ENCODE results near the gene OGDH. TPM values are rescaled to one million over a fixed set of nuclear protein-coding genes. Genes with fewer than 3 reads are reported as not detected.

OGDH gene
- total and polyA plus RNA-seq, 2 experiments from 2014 or later: 13.5 to 76.9 TPM

DNA sequence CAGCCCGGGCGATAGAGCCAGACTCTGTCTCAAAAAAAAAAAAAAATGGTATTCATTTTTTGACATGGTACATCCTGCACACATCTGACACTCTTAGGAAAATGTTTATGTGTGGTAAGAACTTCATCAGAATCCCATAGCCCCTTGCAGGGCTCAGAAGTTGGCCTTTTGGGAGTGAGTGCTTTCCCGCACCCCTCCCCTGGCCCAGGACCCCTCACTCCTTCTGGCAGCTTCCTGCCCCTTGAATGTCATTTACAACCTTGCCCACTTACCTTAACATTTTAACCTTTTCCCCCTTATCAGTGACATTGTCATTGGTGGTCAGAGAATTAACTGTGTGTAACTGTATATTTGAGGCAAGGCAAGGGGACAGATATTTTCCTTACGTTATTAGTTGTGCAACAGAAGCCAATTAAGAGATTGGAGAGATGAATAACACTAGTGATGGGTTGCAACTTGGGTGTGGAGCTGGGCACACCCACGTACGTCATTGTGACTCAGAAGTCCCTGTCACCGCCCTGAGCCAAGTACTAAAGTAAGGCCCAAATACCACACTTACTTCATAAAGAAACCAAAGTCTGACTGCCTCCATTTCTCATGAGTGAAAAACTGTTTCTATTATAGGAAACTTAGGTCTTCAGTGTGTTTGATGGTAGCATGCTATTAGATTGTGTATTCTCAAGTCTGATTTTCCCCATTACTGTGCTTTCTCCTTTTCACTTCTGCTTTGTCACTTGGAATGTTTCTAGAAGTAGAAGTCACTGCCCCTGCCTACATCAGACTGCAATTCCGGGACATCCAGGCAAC, 31.6 kb downstream of the OGDH start:
- Mint-ChIP-seq H3K4me1 (peaks cover 50% of the 10 kb centered on the region), H3K4me3 (no peak overlapping the region; the same call in 2 of the 3 replicates), H3K9me3 (no peaks in the 10 kb centered on the region), H3K36me3 (ENCODE audit: low read depth) (peaks cover 6% of the 10 kb centered on the region; the same call in 1 of the 3 replicates), H3K27ac (peak overlapping the region; percentile 96), H3K27me3 (ENCODE audit: insufficient read depth, low read depth, poor library complexity) (peaks cover 5% of the 10 kb centered on the region)
- Histone ChIP-seq H3K4me2 (no peak overlapping the region), H3K79me2 (replicated peaks; ENCODE audit: insufficient read depth) (peaks cover 9% of the 10 kb centered on the region), H3K4me1 (ENCODE audit: insufficient read depth) (peaks cover 16% of the 10 kb centered on the region), H3K27me3 (ENCODE audit: insufficient read depth) (no peaks in the 10 kb centered on the region), H3F3A (replicated peaks; ENCODE audit: low read depth) (no peaks in the 10 kb centered on the region), H3K36me3 (ENCODE audit: insufficient read depth) (no peaks in the 10 kb centered on the region), H4K20me1 (replicated peaks; ENCODE audit: insufficient read depth) (no peaks in the 10 kb centered on the region; the same call in none of the 2 replicates), H2AFZ (no peak overlapping the region), H3K9me2 (ENCODE audit: insufficient read depth) (no peaks in the 10 kb centered on the region), H3K4me3 (no peak overlapping the region), H3K27ac (ENCODE audit: low read depth) (peak overlapping the region; percentile 79; the same call in 1 of the 2 replicates)
- TF ChIP-seq POLR2AphosphoS5 (IDR thresholded peaks at IDR 0.05; ENCODE audit: low read depth) (no peak), EZH2phosphoT487 (IDR thresholded peaks at IDR 0.05; ENCODE audit: unreplicated experiment) (no peak), STAT1 (IDR thresholded peaks at IDR 0.05; ENCODE audit: unreplicated experiment) (no peak), JUNB (IDR thresholded peaks at IDR 0.05; ENCODE audit: unreplicated experiment) (no peak), EZH2 (IDR thresholded peaks at IDR 0.05; ENCODE audit: low read depth, unreplicated experiment) (no peak), ZNF114 (CRISPR knock-in tag; IDR thresholded peaks at IDR 0.05) (no peak), CREB1 (CRISPR knock-in tag; IDR thresholded peaks at IDR 0.05; ENCODE audit: low read depth) (no peak), ZNF331 (CRISPR knock-in tag; IDR thresholded peaks at IDR 0.05; ENCODE audit: low read depth) (no peak), NANOG (IDR thresholded peaks at IDR 0.05; ENCODE audit: borderline replicate concordance) (no peak)
- TF ChIP-seq, protein P1, sequence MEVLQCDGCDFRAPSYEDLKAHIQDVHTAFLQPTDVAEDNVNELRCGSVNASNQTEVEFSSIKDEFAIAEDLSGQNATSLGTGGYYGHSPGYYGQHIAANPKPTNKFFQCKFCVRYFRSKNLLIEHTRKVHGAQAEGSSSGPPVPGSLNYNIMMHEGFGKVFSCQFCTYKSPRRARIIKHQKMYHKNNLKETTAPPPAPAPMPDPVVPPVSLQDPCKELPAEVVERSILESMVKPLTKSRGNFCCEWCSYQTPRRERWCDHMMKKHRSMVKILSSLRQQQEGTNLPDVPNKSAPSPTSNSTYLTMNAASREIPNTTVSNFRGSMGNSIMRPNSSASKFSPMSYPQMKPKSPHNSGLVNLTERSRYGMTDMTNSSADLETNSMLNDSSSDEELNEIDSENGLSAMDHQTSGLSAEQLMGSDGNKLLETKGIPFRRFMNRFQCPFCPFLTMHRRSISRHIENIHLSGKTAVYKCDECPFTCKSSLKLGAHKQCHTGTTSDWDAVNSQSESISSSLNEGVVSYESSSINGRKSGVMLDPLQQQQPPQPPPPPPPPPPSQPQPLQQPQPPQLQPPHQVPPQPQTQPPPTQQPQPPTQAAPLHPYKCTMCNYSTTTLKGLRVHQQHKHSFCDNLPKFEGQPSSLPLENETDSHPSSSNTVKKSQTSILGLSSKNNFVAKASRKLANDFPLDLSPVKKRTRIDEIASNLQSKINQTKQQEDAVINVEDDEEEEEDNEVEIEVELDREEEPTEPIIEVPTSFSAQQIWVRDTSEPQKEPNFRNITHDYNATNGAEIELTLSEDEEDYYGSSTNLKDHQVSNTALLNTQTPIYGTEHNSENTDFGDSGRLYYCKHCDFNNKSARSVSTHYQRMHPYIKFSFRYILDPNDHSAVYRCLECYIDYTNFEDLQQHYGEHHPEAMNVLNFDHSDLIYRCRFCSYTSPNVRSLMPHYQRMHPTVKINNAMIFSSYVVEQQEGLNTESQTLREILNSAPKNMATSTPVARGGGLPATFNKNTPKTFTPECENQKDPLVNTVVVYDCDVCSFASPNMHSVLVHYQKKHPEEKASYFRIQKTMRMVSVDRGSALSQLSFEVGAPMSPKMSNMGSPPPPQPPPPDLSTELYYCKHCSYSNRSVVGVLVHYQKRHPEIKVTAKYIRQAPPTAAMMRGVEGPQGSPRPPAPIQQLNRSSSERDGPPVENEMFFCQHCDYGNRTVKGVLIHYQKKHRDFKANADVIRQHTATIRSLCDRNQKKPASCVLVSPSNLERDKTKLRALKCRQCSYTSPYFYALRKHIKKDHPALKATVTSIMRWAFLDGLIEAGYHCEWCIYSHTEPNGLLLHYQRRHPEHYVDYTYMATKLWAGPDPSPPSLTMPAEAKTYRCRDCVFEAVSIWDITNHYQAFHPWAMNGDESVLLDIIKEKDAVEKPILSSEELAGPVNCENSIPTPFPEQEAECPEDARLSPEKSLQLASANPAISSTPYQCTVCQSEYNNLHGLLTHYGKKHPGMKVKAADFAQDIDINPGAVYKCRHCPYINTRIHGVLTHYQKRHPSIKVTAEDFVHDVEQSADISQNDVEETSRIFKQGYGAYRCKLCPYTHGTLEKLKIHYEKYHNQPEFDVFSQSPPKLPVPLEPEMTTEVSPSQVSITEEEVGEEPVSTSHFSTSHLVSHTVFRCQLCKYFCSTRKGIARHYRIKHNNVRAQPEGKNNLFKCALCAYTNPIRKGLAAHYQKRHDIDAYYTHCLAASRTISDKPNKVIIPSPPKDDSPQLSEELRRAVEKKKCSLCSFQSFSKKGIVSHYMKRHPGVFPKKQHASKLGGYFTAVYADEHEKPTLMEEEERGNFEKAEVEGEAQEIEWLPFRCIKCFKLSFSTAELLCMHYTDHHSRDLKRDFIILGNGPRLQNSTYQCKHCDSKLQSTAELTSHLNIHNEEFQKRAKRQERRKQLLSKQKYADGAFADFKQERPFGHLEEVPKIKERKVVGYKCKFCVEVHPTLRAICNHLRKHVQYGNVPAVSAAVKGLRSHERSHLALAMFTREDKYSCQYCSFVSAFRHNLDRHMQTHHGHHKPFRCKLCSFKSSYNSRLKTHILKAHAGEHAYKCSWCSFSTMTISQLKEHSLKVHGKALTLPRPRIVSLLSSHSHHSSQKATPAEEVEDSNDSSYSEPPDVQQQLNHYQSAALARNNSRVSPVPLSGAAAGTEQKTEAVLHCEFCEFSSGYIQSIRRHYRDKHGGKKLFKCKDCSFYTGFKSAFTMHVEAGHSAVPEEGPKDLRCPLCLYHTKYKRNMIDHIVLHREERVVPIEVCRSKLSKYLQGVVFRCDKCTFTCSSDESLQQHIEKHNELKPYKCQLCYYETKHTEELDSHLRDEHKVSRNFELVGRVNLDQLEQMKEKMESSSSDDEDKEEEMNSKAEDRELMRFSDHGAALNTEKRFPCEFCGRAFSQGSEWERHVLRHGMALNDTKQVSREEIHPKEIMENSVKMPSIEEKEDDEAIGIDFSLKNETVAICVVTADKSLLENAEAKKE (CRISPR knock-in tag; IDR thresholded peaks at IDR 0.05): no peak
- TF ChIP-seq, protein P2, sequence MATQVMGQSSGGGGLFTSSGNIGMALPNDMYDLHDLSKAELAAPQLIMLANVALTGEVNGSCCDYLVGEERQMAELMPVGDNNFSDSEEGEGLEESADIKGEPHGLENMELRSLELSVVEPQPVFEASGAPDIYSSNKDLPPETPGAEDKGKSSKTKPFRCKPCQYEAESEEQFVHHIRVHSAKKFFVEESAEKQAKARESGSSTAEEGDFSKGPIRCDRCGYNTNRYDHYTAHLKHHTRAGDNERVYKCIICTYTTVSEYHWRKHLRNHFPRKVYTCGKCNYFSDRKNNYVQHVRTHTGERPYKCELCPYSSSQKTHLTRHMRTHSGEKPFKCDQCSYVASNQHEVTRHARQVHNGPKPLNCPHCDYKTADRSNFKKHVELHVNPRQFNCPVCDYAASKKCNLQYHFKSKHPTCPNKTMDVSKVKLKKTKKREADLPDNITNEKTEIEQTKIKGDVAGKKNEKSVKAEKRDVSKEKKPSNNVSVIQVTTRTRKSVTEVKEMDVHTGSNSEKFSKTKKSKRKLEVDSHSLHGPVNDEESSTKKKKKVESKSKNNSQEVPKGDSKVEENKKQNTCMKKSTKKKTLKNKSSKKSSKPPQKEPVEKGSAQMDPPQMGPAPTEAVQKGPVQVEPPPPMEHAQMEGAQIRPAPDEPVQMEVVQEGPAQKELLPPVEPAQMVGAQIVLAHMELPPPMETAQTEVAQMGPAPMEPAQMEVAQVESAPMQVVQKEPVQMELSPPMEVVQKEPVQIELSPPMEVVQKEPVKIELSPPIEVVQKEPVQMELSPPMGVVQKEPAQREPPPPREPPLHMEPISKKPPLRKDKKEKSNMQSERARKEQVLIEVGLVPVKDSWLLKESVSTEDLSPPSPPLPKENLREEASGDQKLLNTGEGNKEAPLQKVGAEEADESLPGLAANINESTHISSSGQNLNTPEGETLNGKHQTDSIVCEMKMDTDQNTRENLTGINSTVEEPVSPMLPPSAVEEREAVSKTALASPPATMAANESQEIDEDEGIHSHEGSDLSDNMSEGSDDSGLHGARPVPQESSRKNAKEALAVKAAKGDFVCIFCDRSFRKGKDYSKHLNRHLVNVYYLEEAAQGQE (IDR thresholded peaks at IDR 0.05; ENCODE audit: unreplicated experiment): no peak
- TF ChIP-seq, protein P3, sequence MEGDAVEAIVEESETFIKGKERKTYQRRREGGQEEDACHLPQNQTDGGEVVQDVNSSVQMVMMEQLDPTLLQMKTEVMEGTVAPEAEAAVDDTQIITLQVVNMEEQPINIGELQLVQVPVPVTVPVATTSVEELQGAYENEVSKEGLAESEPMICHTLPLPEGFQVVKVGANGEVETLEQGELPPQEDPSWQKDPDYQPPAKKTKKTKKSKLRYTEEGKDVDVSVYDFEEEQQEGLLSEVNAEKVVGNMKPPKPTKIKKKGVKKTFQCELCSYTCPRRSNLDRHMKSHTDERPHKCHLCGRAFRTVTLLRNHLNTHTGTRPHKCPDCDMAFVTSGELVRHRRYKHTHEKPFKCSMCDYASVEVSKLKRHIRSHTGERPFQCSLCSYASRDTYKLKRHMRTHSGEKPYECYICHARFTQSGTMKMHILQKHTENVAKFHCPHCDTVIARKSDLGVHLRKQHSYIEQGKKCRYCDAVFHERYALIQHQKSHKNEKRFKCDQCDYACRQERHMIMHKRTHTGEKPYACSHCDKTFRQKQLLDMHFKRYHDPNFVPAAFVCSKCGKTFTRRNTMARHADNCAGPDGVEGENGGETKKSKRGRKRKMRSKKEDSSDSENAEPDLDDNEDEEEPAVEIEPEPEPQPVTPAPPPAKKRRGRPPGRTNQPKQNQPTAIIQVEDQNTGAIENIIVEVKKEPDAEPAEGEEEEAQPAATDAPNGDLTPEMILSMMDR (conservative IDR thresholded peaks at IDR 0.05; ENCODE audit: low read depth in 2 of 2): no peak
- TF ChIP-seq, protein P4, sequence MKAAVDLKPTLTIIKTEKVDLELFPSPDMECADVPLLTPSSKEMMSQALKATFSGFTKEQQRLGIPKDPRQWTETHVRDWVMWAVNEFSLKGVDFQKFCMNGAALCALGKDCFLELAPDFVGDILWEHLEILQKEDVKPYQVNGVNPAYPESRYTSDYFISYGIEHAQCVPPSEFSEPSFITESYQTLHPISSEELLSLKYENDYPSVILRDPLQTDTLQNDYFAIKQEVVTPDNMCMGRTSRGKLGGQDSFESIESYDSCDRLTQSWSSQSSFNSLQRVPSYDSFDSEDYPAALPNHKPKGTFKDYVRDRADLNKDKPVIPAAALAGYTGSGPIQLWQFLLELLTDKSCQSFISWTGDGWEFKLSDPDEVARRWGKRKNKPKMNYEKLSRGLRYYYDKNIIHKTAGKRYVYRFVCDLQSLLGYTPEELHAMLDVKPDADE (IDR thresholded peaks at IDR 0.05): no peak
- no peak for ATAC-seq
- DNase-seq (ENCODE audit: low spot score): no peak

Measured in GM23338 (cell line).